C4-2B (cell line): Measurements from ENCODE around the gene KCTD8.

Source experiments
- CTCF ChIP-seq: fragments of 450-650 bp; conservative IDR thresholded peaks from 2 replicates; pipeline ENCODE4 v1.5.1; 2017; ENCODE audit warnings: mild to moderate bottlenecking
- ZFX ChIP-seq: fragments of 450-650 bp; IDR thresholded peaks from 2 replicates; pipeline ENCODE4 v1.6.1; 2017

- TF ChIP-seq CTCF (no peak), ZFX (no peak)
Observed at GRCh38 chr4:44279066-44279465, 169.5 kb downstream of the KCTD8 start.
